Heart left ventricle (tissue), 16 donors: ENCODE measurements around the gene UGT1A7. TPM values are rescaled to one million over a fixed set of nuclear protein-coding genes. Genes with fewer than 3 reads are reported as not detected.

Source experiments
- ATAC-seq, 4 donors: fragments of 200-7000 bp; cut with Tn5 transposase; one replicate each; pipeline ENCODE4 v1.9.1; 2020 to 2022; ENCODE audit warnings: moderate library complexity in 4 of 4, mild to moderate bottlenecking in 3 of 4, moderate number of reproducible peaks in 1 of 4
- DNase-seq, 5 donors: peaks; one replicate each; pipeline ENCODE4 v3.0.0-alpha.2; 2020
- H3K27ac ChIP-seq, 12 donors: fragments of 200-600 bp; sonication (generic) in 4 of 12; one replicate each; pipeline versions ENCODE4 v1.5.0 to v1.8.0; 2016 to 2022; ENCODE audit warnings: mild to moderate bottlenecking in 2 of 12
- H3K27me3 ChIP-seq, 9 donors: fragments of 200-600 bp; sonication (generic) in 2 of 9; one replicate each; pipeline versions ENCODE4 v1.5.1 to v1.8.0; 2016 to 2022; ENCODE audit warnings: mild to moderate bottlenecking in 3 of 9
- H3K36me3 ChIP-seq, 9 donors: fragments of 200-600 bp; sonication (generic) in 2 of 9; one replicate each; pipeline versions ENCODE4 v1.5.0 to v1.8.0; 2018 to 2022; ENCODE audit warnings: mild to moderate bottlenecking in 2 of 9
- H3K4me1 ChIP-seq, 12 donors: fragments of 200-600 bp; sonication (generic) in 4 of 12; one replicate each; pipeline versions ENCODE4 v1.5.0 to v1.8.0; 2016 to 2022; ENCODE audit warnings: mild to moderate bottlenecking in 3 of 12
- H3K4me3 ChIP-seq, 12 donors: fragments of 200-600 bp; sonication (generic) in 4 of 12; one replicate each; pipeline versions ENCODE4 v1.5.0 to v1.8.0; 2017 to 2022; ENCODE audit warnings: mild to moderate bottlenecking in 9 of 12, moderate library complexity in 4 of 12
- H3K9me3 ChIP-seq, 12 donors: fragments of 200-600 bp; sonication (generic) in 4 of 12; one replicate each; pipeline versions ENCODE4 v1.5.0 to v1.8.0; 2016 to 2022; ENCODE audit warnings: mild to moderate bottlenecking in 1 of 12
- CTCF ChIP-seq, 12 donors: fragments of 200-600 bp; sonication (generic) in 4 of 12; IDR thresholded peaks; one replicate each; pipeline versions ENCODE4 v1.5.0 to v1.8.0; 2018 to 2022; ENCODE audit warnings: antibody characterized with exemption in 12 of 12, mild to moderate bottlenecking in 5 of 12
- POLR2A ChIP-seq, 2 donors: fragments of 450-650 bp; IDR thresholded peaks; one replicate each; pipeline ENCODE4 v1.6.1; 2017; ENCODE audit warnings: antibody characterized with exemption in 2 of 2, mild to moderate bottlenecking in 2 of 2, moderate library complexity in 2 of 2
- WGBS, 4 donors: extraction: QIAGEN DNeasy Blood & Tissue Kit in 2 of 4; methylation state at CpG; one replicate each; pipeline versions ENCODE4 v1.1.5 to v1.1.7; 2013 to 2018; 5-methylcytosine and 5-hydroxymethylcytosine counted together
- intact Hi-C, 10 donors: fragments of 100-400 bp; cut with DNase I; formaldehyde crosslinking; loops; one replicate each; pipeline versions ENCODE4 v1.11.1 to v1.14.2; 2022
- polyA plus RNA-seq, 2 donors: library from polyadenylated mRNA; stranded (reverse); fragments of 200-250 nt; gene quantifications; one replicate each; pipeline ENCODE4 v1.2.3, GENCODE V29; 2013
- total RNA-seq, 9 donors: library from RNA; depleted of rRNA in 2 of 9; stranded (reverse); fragments of >200 nt in 2 of 9; fragmentation: NEBNext Ultra II Directional in 3 of 9; extraction: Animal tissue kit (Norgen Biotek cat#: 25700) in 3 of 9; gene quantifications; one replicate each; pipeline versions ENCODE4 v1.1.0 to v1.2.4, GENCODE V29; 2016 to 2023
- donor health status: ischemic (EF 13 %, LVEDD 7.1; RV severe dilation, severe dysfunction).
- donor health status: healthy with polysubstance abuse.
- donor health status: DM: no; HTN: yes; CAD: no.
- donor health status: DM: no; HTN: no; CAD: no.
- donor health status: ischemic (EF 25% LVEDD 6.9; RV normal size, moderate dysfunction).
- donor health status: ischemic (EF 25% LVEDD 5.7; RV mildly dilated, moderate dysfunction).
- donor health status: healthy.
- donor health status: DM: yes; HTN: yes; CAD: no.
- donor health status: ischemic (EF 35%, LVEDD 5.7; RV mildly dilated, moderate dysfunction).
- donor health status: nonischemic (EF 11% LVEDD 7.7; RV severe dilation, severe dysfunction).
- donor health status: DM: yes; HTN: yes; CAD: no.
- donor health status: PGD.
- donor health status: ischemic (EF 29% LVEDD 5.4; RV normal size, mild dysfunction).
- donor health status: nonischemic (EF 23%, LVEDD 6.1; RV moderate dilation, normal function).

UGT1A7 gene
- total and polyA plus RNA-seq, 11 donors: not detected

GRCh38 chr2:233792720-233793119, 111.0 kb downstream of the UGT1A7 start:
- Histone ChIP-seq H3K4me3 (no peak overlapping the region), H3K36me3 (no peaks in the 10 kb centered on the region), H3K4me1 (no peaks in the 10 kb centered on the region), H3K27ac (no peak overlapping the region), H3K27me3 (no peaks in the 10 kb centered on the region), H3K9me3 (no peaks in the 10 kb centered on the region)
- DNase-seq: no peak
- intact Hi-C loops: no loop called here
- 85 to 92% (median 90%) methylated on average over 7 of the region's 7 CpGs for WGBS, 4 donors
- TF ChIP-seq POLR2A (IDR thresholded peaks at IDR 0.05) (no peak), CTCF (IDR thresholded peaks at IDR 0.05) (no peak)
- ATAC-seq: no peak

GRCh38 chr2:233793465-233794127, 111.9 kb downstream of the UGT1A7 start:
- WGBS, 4 donors: 67 to 74% (median 72%) methylated on average over 15 to 18 of the region's 18 CpGs

GRCh38 chr2:233794128-233794658, 112.5 kb downstream of the UGT1A7 start:
- no peak overlapping the region for H3K4me3 ChIP-seq
- DNase-seq (no peak), ATAC-seq (no peak)
- no peaks in the 10 kb centered on the region for H3K36me3 ChIP-seq
- 73 to 88% (median 76%) methylated on average over 15 to 17 of the region's 17 CpGs for WGBS, 4 donors
- no peaks in the 10 kb centered on the region for H3K4me1 ChIP-seq
- intact Hi-C loops: no loop called here
- H3K9me3 ChIP-seq: no peaks in the 10 kb centered on the region
- H3K27ac ChIP-seq: no peak overlapping the region
- no peaks in the 10 kb centered on the region for H3K27me3 ChIP-seq
- TF ChIP-seq POLR2A (IDR thresholded peaks at IDR 0.05) (no peak), CTCF (IDR thresholded peaks at IDR 0.05) (no peak)

More at GRCh38 chr2:233793465-233794127, 111.9 kb downstream of the UGT1A7 start:
- DNase-seq (no peak), ATAC-seq (no peak)
- Histone ChIP-seq H3K27me3 (no peaks in the 10 kb centered on the region), H3K4me3 (no peak overlapping the region), H3K4me1 (no peaks in the 10 kb centered on the region), H3K36me3 (no peaks in the 10 kb centered on the region), H3K9me3 (no peaks in the 10 kb centered on the region), H3K27ac (no peak overlapping the region)
- TF ChIP-seq CTCF (IDR thresholded peaks at IDR 0.05): no peak
- no peak for TF ChIP-seq POLR2A (IDR thresholded peaks at IDR 0.05)
- intact Hi-C loops: no loop called here

- no peaks in the 10 kb centered on the region for H3K4me1 ChIP-seq
- H3K27me3 ChIP-seq: no peaks in the 10 kb centered on the region
- intact Hi-C loops: no loop called here
- no peaks in the 10 kb centered on the region for H3K36me3 ChIP-seq
- H3K27ac ChIP-seq: no peak overlapping the region
- 80 to 91% (median 91%) methylated on average over 1 to 13 of the region's 13 CpGs for WGBS, 4 donors
- ATAC-seq (no peak), DNase-seq (no peak)
- no peak overlapping the region for H3K4me3 ChIP-seq
- no peaks in the 10 kb centered on the region for H3K9me3 ChIP-seq
- TF ChIP-seq CTCF (IDR thresholded peaks at IDR 0.05) (no peak), POLR2A (IDR thresholded peaks at IDR 0.05) (no peak)
These were observed 114.1 kb downstream of the UGT1A7 start for GRCh38 chr2:233795735-233796171.
